GM21825 (cell line): Measurements from ENCODE around the gene ABHD16B.
"Not testable (repeated sequence)": the region's sequence is repeated elsewhere in the genome, so short reads cannot be mapped to it uniquely, and the experiment has no call there.

Experiments used
- ATAC-seq: cut with Tn5 transposase; IDR thresholded peaks from one replicate; pipeline ENCODE4 v1.9.1; 2021; ENCODE audit warnings: mild to moderate bottlenecking, moderate library complexity; ENCODE audit not compliant: unreplicated experiment

ABHD16B gene

GRCh38 chr20:63833776-63834490 lies 27.4 kb upstream of the ABHD16B start:
- no peak for ATAC-seq

- no peak for ATAC-seq
These were observed 26.8 kb upstream of the ABHD16B start for GRCh38 chr20:63834491-63834880.

GRCh38 chr20:63835021-63835858 lies 26.1 kb upstream of the ABHD16B start:
- no peak for ATAC-seq

- no peak for ATAC-seq
These were observed 24.6 kb upstream of the ABHD16B start for GRCh38 chr20:63836458-63837344.

GRCh38 chr20:63837479-63837878 lies 23.8 kb upstream of the ABHD16B start:
- ATAC-seq, result no peak

GRCh38 chr20:63839620-63840019 lies 21.7 kb upstream of the ABHD16B start:
- no peak for ATAC-seq

GRCh38 chr20:63840405-63840828 lies 20.9 kb upstream of the ABHD16B start:
- ATAC-seq, result no peak

- ATAC-seq, result no peak
These were observed 19.0 kb upstream of the ABHD16B start for GRCh38 chr20:63842258-63842657.

GRCh38 chr20:63843222-63843621 lies 18.1 kb upstream of the ABHD16B start:
- ATAC-seq, result no peak

GRCh38 chr20:63843778-63844177 lies 17.5 kb upstream of the ABHD16B start:
- no peak for ATAC-seq

- ATAC-seq, result no peak
These were observed 16.7 kb upstream of the ABHD16B start for GRCh38 chr20:63844511-63844991.

GRCh38 chr20:63846128-63846771 lies 15.0 kb upstream of the ABHD16B start:
- no peak for ATAC-seq

GRCh38 chr20:63846888-63847236 lies 14.4 kb upstream of the ABHD16B start:
- ATAC-seq, result no peak

- no peak for ATAC-seq
These were observed 13.9 kb upstream of the ABHD16B start for GRCh38 chr20:63847237-63848002.

- ATAC-seq, result no peak
These were observed 13.0 kb upstream of the ABHD16B start for GRCh38 chr20:63848003-63848911.

GRCh38 chr20:63850689-63851547 lies 10.4 kb upstream of the ABHD16B start:
- ATAC-seq, result peak; percentile 73

GRCh38 chr20:63851548-63851943 lies 9.8 kb upstream of the ABHD16B start:
- not testable (repeated sequence) for ATAC-seq

GRCh38 chr20:63853733-63854068 lies 7.6 kb upstream of the ABHD16B start:
- ATAC-seq, result not testable (repeated sequence)
